Measurements from ENCODE around the gene THSD4.

DNA sequence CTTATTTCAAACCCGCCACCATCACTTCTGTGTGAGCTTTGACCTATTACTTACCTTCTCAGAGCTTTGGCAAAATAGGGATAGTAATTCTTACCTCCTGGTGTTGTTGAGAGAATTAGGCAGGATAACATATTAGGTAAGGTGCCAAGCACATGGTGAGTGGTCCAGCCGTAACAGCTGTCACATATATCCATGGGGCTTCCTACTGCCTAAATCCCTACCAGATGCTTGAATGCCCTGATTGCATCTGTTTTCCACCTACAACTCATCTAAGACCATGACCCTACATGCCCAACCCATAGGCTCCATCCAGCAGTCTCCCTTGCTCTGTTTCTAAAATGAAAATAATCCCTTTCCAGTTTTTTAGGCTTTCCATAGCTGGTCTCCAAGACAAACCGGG, 532.8 kb downstream of the THSD4 start:
- TF ChIP-seq ZNF274 (IDR thresholded peaks at IDR 0.05; ENCODE audit: low read depth, low read length) = no peak
- TF ChIP-seq YY1 (IDR thresholded peaks at IDR 0.05; ENCODE audit: insufficient read depth, insufficient read length) = no peak
- no peak for TF ChIP-seq SUZ12 (IDR thresholded peaks at IDR 0.05; ENCODE audit: extremely low read depth, insufficient read depth, insufficient read length)

Data from NT2/D1 (cell line).